Measurements from ENCODE around the gene HTR6. TPM values are rescaled to one million over a fixed set of nuclear protein-coding genes. Genes with fewer than 3 reads are reported as not detected.

Gene HTR6
- total RNA-seq, 1 donor from 2014 or later, result 0.13 TPM

DNA sequence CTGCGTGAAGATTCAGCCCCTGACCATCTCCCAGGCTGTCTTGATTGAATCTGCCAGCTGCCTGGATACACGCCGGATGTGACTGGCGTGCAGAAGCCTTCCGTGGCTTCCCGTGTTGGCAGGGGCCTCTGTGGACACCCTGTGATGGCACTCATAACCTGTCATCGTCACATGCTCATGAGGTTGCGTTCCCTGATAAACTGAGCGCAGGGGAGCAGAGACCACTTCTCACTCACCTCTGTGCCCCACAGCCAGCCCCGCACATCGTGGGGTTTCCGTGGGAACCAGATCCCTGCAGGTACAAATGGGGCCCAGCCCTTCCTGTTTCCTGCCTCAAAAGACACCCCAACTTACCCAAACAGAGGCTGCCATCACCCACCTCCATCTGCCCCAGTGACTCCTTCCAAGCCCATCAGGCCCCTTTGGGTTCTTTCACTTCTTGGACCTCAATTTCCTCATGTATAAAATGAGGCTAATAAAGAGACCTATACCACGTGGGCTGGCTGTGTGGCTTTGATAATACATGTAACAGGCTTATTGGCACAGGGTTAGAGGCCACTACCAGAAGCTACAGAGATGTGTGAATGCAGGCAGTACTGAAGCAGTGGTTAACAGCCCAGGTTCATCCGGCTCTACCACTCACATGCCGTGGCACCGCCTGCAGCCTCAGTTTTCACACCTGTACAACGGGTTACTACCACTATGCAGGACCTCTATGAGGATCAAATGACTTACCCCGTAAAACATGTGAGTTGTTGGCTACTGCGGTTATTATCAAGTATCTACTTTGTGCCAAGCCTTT, 23.6 kb downstream of the HTR6 start:
- DNase-seq (ENCODE audit: low read depth in 2 of 2), result no peak

- no peak for DNase-seq (ENCODE audit: low read depth in 2 of 2)
These were observed 24.5 kb downstream of the HTR6 start for GRCh38 chr1:19689085-19689757.

- no peak for DNase-seq (ENCODE audit: low read depth in 2 of 2)
These were observed 25.2 kb downstream of the HTR6 start for GRCh38 chr1:19689856-19690255.

GRCh38 chr1:19690342-19690741, 25.7 kb downstream of the HTR6 start:
- DNase-seq (ENCODE audit: low read depth in 2 of 2), result no peak

- no peak for DNase-seq (ENCODE audit: low read depth in 2 of 2)
These were observed 29.6 kb downstream of the HTR6 start for GRCh38 chr1:19694298-19694697.

GRCh38 chr1:19695772-19696171, 31.1 kb downstream of the HTR6 start:
- DNase-seq (ENCODE audit: low read depth in 2 of 2), result no peak

DNA sequence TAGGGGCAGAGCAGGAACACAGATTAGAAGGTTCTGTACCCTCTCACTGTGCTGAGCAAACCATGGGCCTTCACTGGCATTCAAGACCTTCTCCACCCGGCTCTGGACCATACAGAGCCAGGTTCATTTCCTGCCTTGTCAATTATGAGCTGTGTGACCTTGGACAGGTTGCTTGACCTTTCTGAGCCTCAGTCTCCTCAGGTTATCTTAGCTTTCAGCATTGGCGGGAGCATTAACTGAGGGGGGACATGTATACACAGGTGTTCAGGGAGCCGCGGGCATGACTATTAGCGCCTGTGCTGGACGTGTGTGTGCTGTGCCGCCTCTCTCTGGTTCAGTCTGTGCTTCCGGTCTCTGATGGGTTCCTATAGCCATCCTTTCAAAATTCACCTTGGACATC, 32.1 kb downstream of the HTR6 start:
- DNase-seq (ENCODE audit: low read depth in 2 of 2), result no peak

DNA sequence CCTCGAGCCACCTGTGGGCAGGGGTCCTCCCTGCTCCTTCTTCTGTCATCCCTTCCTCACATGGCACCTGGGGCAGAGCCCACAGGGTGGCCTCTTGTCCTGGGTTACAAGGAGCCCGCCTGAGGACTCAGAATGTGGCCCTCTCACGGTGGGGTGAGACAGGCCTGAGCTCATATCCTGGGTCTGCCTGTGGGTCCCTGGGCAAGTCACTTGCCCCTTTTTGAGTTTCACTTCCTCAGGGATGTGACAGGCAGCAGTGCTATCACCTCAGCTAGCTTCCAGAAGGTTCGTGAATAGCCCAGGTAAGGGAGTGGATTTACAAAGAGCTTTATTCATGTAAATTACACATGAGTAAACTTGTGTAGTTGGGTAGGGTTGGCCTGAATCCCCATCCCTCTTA, 33.5 kb downstream of the HTR6 start:
- DNase-seq (ENCODE audit: low read depth in 2 of 2), result no peak

- DNase-seq (ENCODE audit: low read depth in 2 of 2), result no peak
These were observed 35.6 kb downstream of the HTR6 start for GRCh38 chr1:19700079-19700777.

- no peak for DNase-seq (ENCODE audit: low read depth in 2 of 2)
These were observed 38.6 kb downstream of the HTR6 start for GRCh38 chr1:19703280-19703679.

GRCh38 chr1:19704247-19705113, 39.8 kb downstream of the HTR6 start:
- DNase-seq (ENCODE audit: low read depth in 2 of 2), result peak; percentile 45 to 66

- no peak for DNase-seq (ENCODE audit: low read depth in 2 of 2)
These were observed 40.8 kb downstream of the HTR6 start for GRCh38 chr1:19705464-19705863.

DNA sequence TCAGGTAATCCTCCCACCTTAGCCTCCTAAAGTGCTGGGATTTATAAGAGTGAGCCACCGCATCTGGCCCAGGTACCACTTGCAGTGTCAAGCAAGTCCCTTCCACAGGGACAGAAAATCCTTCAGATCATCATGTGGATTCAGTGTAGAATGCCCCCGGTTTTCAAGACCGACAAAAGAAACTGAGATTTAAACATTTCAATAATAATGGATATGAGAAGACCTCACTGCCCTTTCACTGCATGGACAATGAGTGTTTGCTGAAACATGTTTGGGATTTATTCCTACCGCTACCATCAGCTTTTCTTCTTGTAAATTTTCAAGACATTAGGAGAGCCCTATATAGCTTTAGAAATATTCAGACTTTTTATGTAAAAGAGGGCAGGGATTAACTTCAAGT, 41.5 kb downstream of the HTR6 start:
- no peak for DNase-seq (ENCODE audit: low read depth in 2 of 2)

DNA sequence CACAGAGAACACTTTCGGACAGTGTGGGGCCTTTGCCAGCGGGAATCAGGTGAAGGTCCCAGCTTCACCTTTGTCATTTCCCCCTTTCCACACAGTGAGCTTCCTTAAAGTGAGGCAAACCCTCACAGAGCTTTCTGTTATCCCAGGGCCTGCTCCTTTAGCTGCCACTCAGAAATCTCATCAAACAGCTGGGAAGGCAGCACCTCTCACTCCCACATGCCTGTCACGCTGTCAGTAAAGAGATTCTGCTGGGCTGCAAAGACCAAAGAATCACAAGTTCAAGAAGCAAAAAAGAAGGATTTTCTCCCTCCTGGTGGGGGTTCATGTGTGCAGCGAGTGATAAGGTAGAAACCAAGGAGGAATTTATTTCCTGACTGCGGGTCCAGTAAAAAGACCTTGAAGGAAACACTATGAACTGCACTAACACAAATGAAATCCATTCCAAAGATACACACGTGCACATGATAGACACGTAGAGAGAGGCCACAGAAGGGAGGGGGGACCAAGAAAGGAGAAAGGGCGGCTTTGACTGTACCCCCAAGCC, 44.0 kb downstream of the HTR6 start:
- DNase-seq (ENCODE audit: low read depth in 2 of 2), result no peak

DNA sequence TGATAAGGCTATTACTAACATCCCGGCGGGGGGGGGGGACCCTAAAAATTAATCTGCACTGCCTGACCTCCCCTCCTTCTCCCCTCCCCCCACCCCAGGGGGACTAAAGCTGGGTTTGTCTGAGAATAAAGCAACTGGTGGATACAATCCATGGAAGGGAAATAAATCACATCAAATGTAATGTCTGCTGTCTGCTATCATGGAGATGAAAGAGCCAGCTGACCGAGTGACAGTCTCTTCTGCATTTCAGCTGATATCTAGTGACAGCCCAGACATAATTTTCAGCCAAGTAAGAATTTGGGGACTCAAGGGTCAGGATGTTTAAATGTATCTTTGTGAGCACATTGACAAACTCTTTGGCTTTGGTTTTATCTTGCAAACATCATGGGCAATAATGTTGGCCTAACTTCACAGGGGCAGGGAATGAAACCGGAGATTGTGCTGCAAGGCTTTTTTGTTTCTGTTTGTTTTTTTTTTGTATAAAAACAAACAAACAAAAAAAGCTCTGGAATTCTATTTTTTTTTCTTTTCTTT, 44.7 kb downstream of the HTR6 start:
- no peak for DNase-seq (ENCODE audit: low read depth in 2 of 2)

DNA sequence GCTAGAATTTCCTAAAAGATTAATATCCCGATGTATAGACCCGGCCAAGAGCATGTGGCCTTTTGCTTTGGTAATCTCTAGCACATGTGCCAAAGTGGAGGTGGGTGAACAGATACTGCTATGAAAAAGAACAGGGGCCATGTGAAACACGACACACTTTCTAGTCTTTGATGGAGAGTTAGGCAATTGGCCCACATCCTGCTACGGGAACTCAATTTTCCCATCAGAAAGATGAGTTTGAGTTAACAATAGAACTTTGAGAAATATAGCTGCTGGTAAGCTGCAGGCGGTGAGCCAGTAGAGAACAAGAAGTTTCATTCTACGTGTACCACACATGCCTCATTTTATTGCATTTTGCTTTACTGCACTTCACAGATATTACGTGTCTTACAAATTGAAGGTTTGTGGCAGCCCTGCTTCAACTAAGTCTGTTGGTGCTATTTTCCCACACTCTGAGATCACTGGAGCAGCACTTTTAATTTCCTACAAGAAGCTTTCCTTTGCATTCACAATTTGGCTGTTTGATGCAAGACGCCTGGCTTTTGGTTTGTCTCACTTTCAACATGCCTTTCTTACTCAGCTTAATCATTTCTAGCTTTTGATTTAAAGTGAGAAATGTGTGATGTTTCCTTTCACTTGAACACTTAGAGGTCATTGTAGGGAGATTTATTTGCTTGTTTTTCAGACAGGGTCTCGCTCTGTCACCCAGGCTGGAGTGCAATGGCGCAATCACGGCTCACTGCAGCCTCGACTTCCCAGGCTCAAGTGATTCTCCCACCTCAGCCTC, 46.3 kb downstream of the HTR6 start:
- DNase-seq (ENCODE audit: low read depth in 2 of 2), result no peak

DNA sequence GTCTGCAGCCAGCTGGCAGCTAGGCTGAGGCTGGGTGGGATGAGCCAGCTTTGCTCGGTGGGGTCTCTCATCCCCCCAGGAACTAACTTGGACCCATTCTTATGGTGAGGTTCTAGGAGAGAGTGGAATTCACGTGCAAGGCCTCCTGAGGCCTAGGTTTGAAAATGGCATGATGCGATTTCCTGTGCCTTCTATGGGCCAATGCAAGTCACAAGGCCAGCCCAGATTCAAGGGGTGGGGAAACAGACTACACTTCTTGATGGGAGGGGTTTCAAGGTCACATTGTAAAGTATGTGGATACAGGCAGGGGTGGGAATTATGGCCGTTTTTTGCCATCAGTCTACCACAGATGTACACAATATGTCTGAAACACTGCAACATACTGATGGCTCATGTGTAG, 48.3 kb downstream of the HTR6 start:
- DNase-seq (ENCODE audit: low read depth in 2 of 2), result no peak

- DNase-seq (ENCODE audit: low read depth in 2 of 2), result peak; percentile 81 to 96
These were observed 50.9 kb downstream of the HTR6 start for GRCh38 chr1:19715334-19716203.

DNA sequence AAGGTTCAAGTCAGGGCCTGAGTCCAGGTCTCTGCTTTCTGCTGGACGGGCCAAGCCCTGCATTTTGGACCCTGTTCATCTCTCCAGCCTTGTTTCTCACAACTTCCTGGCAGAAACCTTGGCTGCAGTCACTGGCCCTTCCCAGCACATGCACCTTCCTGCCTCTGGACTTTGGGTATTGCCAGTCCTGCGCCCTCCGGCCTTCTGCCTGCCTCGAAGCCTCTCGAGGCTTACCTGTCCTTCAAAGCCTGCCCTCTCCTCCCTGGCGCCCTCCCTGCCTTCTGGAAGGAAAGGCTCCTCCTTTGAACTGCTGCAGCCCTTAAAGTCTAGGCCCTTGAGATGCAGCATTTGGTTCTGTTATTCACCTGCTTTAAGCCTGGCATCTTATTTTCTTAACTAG, 52.8 kb downstream of the HTR6 start:
- no peak for DNase-seq (ENCODE audit: low read depth in 2 of 2)
